Tibial artery (tissue), 4 donors: Measurements from ENCODE around the gene JMJD6.
A peak's percentile ranks its signal among the peaks of the same experiment; 100 is the strongest.

Experiments used
- DNase-seq, 2 donors: peaks; one replicate each; pipeline ENCODE4 v3.0.0-alpha.2; 2019
- H3K27ac ChIP-seq, 2 donors: fragments of 200-600 bp; sonication (generic) in 1 of 2; 1 replicate in 1 of 2; 2 replicates in 1 of 2; pipeline ENCODE4 v1.5.1; 2018 to 2019; ENCODE audit warnings: mild to moderate bottlenecking in 1 of 2
- H3K27me3 ChIP-seq, 2 donors: fragments of 200-600 bp; sonication (generic) in 1 of 2; one replicate each; pipeline versions ENCODE4 v1.5.1 to v1.6.0; 2016 to 2019
- H3K36me3 ChIP-seq, 3 donors: fragments of 200-600 bp; sonication (generic) in 2 of 3; one replicate each; pipeline ENCODE4 v1.5.1; 2016 to 2019; ENCODE audit warnings: mild to moderate bottlenecking in 2 of 3
- H3K4me1 ChIP-seq, 4 donors: fragments of 200-600 bp; sonication (generic) in 2 of 4; 1 replicate in 3 of 4; 2 replicates in 1 of 4; pipeline ENCODE4 v1.5.1; 2016 to 2019
- H3K4me3 ChIP-seq, 2 donors: fragments of 200-600 bp; sonication (generic) in 1 of 2; 1 replicate in 1 of 2; 2 replicates in 1 of 2; pipeline ENCODE4 v1.5.1; 2018 to 2019; ENCODE audit warnings: mild to moderate bottlenecking in 2 of 2
- H3K9me3 ChIP-seq, 3 donors: fragments of 200-600 bp; sonication (generic) in 1 of 3; one replicate each; pipeline ENCODE4 v1.5.1; 2016 to 2019
- CTCF ChIP-seq, 2 experiments: fragments of 200-600 bp in 1 of 2; fragments of 450-650 bp in 1 of 2; IDR thresholded peaks; one replicate each; pipeline ENCODE4 v1.5.1; 2017 to 2019; ENCODE audit warnings: antibody characterized with exemption in 2 of 2, mild to moderate bottlenecking in 1 of 2, moderate library complexity in 1 of 2
- intact Hi-C: fragments of 100-400 bp; cut with DNase I; formaldehyde crosslinking; loops from one replicate; pipeline ENCODE4 v1.15.0; 2023; ENCODE audit warnings: low total_unique reads

The JMJD6 gene

GRCh38 chr17:76689859-76690258, 36.5 kb downstream of the JMJD6 start:
- peak overlapping the region in 1 of 2 donors; percentile 84 for H3K27ac ChIP-seq
- H3K9me3 ChIP-seq: no peaks in the 10 kb centered on the region
- no peak overlapping the region for H3K4me3 ChIP-seq
- no peak for TF ChIP-seq CTCF (IDR thresholded peaks at IDR 0.05)
- no peaks in the 10 kb centered on the region for H3K27me3 ChIP-seq
- peaks cover 0 to 10% (median under 1%) of the 10 kb centered on the region in 3 donors for H3K36me3 ChIP-seq
- H3K4me1 ChIP-seq: peaks cover 6 to 88% (median 53%) of the 10 kb centered on the region in 4 donors
- intact Hi-C loops: no loop called here
- DNase-seq: no peak

- Histone ChIP-seq H3K4me1 (peaks cover 6 to 73% (median 42%) of the 10 kb centered on the region in 4 donors), H3K27ac (peak overlapping the region; percentile 84 to 89), H3K9me3 (no peaks in the 10 kb centered on the region), H3K27me3 (no peaks in the 10 kb centered on the region), H3K36me3 (peaks cover 15 to 25% (median 17%) of the 10 kb centered on the region in 3 donors), H3K4me3 (peak overlapping the region in 1 of 2 donors; percentile 13)
- intact Hi-C loops: no loop called here
- TF ChIP-seq CTCF (IDR thresholded peaks at IDR 0.05): no peak
- no peak for DNase-seq
Measured at GRCh38 chr17:76688165-76688622, 38.2 kb downstream of the JMJD6 start.

DNA sequence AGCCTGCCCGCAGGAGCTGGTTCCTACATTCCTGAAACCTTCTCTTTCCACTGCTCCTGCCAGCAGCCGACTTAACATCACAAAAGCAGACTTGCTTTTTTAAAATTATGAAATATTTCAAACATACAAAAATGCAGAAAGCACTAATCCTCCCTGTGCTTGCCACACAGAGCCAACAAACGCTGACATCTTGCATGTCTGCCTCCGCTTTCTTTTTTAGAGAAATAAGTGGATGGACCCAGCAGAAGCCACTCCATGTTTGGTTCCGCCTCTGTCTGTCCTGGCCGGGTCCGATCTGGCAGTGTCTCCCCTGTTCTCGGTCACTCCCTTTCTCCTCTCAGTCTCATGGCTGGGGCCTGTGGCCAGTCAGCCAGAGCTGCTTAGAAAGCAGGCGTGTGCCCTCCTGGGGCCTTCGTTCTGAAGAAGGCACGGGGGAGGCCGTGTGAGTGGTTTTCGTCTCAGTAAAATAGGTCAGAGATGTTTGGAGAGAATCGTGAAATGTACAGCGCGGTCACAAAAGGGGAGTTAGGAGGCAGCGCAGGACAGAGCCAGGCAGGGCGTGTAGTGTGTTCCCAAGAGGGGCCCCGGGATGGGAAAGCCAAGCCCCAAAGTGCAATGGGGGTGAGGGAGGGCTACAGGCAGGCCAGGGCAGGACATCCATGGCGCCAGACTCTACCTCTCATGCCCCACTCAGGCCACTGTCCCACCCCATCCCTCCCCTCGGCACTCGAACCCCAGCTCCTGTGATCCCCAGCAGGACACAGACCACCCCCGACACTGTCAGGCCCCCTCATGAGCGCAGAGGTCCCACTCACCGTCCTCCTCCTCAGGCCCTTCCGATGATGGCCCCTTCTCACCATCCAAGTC, 38.9 kb downstream of the JMJD6 start:
- intact Hi-C loops: no loop called here
- peak overlapping the region in 1 of 2 donors; percentile 13 for H3K4me3 ChIP-seq
- no peaks in the 10 kb centered on the region for H3K9me3 ChIP-seq
- peak; percentile 86 to 91 for DNase-seq
- H3K4me1 ChIP-seq: peaks cover 6 to 68% (median 44%) of the 10 kb centered on the region in 4 donors
- H3K27me3 ChIP-seq: no peaks in the 10 kb centered on the region
- no peak for TF ChIP-seq CTCF (IDR thresholded peaks at IDR 0.05)
- H3K27ac ChIP-seq: peak overlapping the region; percentile 84 to 89
- peaks cover 20 to 32% (median 22%) of the 10 kb centered on the region in 3 donors for H3K36me3 ChIP-seq

DNA sequence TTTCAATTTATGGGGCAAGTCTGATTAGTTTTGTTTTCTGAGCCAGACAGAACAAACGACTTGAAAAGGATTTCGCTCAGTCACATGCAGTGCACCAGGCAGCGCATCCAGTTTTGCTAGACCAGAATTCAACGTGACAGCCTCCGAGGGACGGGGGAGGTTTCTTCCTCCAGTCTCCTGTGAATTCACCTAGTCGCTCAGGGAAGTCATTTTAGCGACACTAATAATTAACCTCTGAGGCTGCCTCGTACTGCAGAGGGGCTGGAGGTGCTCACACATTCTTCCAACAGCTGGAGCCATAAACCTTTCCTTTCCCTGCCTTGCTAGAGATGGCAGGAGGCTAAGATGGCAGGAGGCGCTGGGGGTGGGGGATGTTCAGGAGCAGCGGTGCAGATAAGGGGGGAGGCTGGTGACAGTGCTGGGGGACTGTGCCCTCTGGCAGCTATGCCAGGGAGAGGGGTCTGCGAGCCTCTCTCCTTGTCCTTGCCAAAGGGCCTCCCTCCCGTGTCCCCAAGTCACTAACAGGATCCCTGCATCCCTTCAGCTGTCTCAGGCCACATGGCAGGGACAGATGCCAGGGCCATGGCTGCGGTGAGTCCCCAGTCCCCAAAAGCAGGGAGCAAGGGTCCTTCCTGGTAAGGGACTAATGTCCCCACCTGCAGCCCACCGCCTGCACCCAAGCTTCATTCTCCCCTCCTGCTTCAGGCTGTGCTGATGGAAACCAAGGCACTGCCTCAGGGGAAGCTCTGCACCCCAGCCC, 39.7 kb downstream of the JMJD6 start:
- Histone ChIP-seq H3K36me3 (peaks cover 28 to 39% (median 30%) of the 10 kb centered on the region in 3 donors), H3K27me3 (no peaks in the 10 kb centered on the region), H3K9me3 (no peaks in the 10 kb centered on the region), H3K4me1 (peaks cover 6 to 69% (median 48%) of the 10 kb centered on the region in 4 donors), H3K4me3 (no peak overlapping the region), H3K27ac (peak overlapping the region; percentile 84 to 89)
- DNase-seq: no peak
- no peak for TF ChIP-seq CTCF (IDR thresholded peaks at IDR 0.05)
- intact Hi-C loops: no loop called here

- Histone ChIP-seq H3K4me1 (peaks cover 6 to 66% (median 49%) of the 10 kb centered on the region in 4 donors), H3K4me3 (no peak overlapping the region), H3K36me3 (peaks cover 28 to 46% (median 35%) of the 10 kb centered on the region in 3 donors), H3K27ac (peak overlapping the region; percentile 84 to 89), H3K9me3 (no peaks in the 10 kb centered on the region), H3K27me3 (no peaks in the 10 kb centered on the region)
- intact Hi-C loops: no loop called here
- DNase-seq: no peak
- no peak for TF ChIP-seq CTCF (IDR thresholded peaks at IDR 0.05)
Measured at GRCh38 chr17:76685846-76686245, 40.6 kb downstream of the JMJD6 start.
